ENCODE measurements around the gene SHISA9. TPM values are rescaled to one million over a fixed set of nuclear protein-coding genes. Genes with fewer than 3 reads are reported as not detected.

The SHISA9 gene
- polyA plus RNA-seq, 2 of the 4 experiments (the other 2 are of a cell fraction) = 0.16 TPM; not detected in 1

- CTCF ChIA-PET = no interaction called here
- POLR2A ChIA-PET = no interaction called here
- Histone ChIP-seq H3K4me1 (no peaks in the 10 kb centered on the region), H3K4me2 (no peak overlapping the region), H3K4me3 (no peak overlapping the region), H3K27ac (no peak overlapping the region), H3K9me3 (no peaks in the 10 kb centered on the region; the same call in 2 of the 3 replicates)
- TF ChIP-seq SREBF2 (IDR thresholded peaks at IDR 0.05) (no peak), NPAS2 (CRISPR knock-in tag; IDR thresholded peaks at IDR 0.05; ENCODE audit: borderline replicate concordance) (no peak), REST (IDR thresholded peaks at IDR 0.05) (no peak), FOXS1 (CRISPR knock-in tag; IDR thresholded peaks at IDR 0.05) (no peak), TP53 (CRISPR knock-in tag; IDR thresholded peaks at IDR 0.05) (no peak), EHMT2 (IDR thresholded peaks at IDR 0.05; ENCODE audit: low read depth) (no peak), POLR2A (IDR thresholded peaks at IDR 0.05; ENCODE audit: low read length) (no peak)
- TF ChIP-seq, protein P1, sequence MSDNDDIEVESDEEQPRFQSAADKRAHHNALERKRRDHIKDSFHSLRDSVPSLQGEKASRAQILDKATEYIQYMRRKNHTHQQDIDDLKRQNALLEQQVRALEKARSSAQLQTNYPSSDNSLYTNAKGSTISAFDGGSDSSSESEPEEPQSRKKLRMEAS (IDR thresholded peaks at IDR 0.05) = no peak
- TF ChIP-seq, protein P2, sequence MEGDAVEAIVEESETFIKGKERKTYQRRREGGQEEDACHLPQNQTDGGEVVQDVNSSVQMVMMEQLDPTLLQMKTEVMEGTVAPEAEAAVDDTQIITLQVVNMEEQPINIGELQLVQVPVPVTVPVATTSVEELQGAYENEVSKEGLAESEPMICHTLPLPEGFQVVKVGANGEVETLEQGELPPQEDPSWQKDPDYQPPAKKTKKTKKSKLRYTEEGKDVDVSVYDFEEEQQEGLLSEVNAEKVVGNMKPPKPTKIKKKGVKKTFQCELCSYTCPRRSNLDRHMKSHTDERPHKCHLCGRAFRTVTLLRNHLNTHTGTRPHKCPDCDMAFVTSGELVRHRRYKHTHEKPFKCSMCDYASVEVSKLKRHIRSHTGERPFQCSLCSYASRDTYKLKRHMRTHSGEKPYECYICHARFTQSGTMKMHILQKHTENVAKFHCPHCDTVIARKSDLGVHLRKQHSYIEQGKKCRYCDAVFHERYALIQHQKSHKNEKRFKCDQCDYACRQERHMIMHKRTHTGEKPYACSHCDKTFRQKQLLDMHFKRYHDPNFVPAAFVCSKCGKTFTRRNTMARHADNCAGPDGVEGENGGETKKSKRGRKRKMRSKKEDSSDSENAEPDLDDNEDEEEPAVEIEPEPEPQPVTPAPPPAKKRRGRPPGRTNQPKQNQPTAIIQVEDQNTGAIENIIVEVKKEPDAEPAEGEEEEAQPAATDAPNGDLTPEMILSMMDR (IDR thresholded peaks at IDR 0.05) = no peak
- no peak for ATAC-seq
- DNase-seq (ENCODE audit: low read depth in 1 of 2, low spot score in 1 of 2) = no peak
- WGBS (ENCODE audit: missing lambda C conversion rate) = 21% methylated on average over 5 of the region's 5 CpGs
- no peak for FAIRE-seq
Measured at GRCh38 chr16:13104772-13105171, 203.4 kb downstream of the SHISA9 start.

DNA sequence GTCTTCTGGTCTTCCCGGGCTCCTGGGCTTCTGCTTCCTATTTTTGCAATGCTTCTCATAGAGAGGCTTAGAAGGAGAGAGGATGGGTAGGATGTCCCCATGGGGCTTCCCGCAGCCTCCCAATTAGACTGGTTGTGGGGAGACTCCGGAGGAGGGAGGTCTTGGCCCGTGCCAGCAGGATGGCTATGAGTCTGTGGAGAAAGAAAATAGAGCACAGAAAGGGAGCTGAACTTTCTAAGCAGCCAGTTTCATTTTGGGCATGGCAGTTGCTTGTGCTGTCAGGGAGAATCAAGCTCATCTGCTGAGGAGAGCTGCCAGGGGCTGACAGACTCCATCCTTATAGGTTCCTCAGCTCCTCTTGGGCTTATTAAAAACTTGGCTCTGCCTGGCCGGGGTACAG, 204.0 kb downstream of the SHISA9 start:
- DNase-seq (ENCODE audit: low read depth in 1 of 2, low spot score in 1 of 2) (no peak), FAIRE-seq (no peak), ATAC-seq (no peak)
- H3K4me2 ChIP-seq = no peak overlapping the region
- H3K4me3 ChIP-seq = no peak overlapping the region
- H3K4me1 ChIP-seq = 0 out of 3 replicates have a peak, but pooled peaks cover 4% of the 10 kb centered on the region
- TF ChIP-seq BHLHE40 (IDR thresholded peaks at IDR 0.05; ENCODE audit: low read depth, low read length) = no peak
- no peak for TF ChIP-seq NR3C1 (IDR thresholded peaks at IDR 0.05)
- TF ChIP-seq, protein P3, sequence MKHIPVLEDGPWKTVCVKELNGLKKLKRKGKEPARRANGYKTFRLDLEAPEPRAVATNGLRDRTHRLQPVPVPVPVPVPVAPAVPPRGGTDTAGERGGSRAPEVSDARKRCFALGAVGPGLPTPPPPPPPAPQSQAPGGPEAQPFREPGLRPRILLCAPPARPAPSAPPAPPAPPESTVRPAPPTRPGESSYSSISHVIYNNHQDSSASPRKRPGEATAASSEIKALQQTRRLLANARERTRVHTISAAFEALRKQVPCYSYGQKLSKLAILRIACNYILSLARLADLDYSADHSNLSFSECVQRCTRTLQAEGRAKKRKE (CRISPR knock-in tag; IDR thresholded peaks at IDR 0.05; ENCODE audit: low read depth) = no peak
- TF ChIP-seq, protein P4, sequence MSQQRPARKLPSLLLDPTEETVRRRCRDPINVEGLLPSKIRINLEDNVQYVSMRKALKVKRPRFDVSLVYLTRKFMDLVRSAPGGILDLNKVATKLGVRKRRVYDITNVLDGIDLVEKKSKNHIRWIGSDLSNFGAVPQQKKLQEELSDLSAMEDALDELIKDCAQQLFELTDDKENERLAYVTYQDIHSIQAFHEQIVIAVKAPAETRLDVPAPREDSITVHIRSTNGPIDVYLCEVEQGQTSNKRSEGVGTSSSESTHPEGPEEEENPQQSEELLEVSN (IDR thresholded peaks at IDR 0.05; ENCODE audit: borderline replicate concordance, low read depth) = no peak
- TF ChIP-seq CBX2 (IDR thresholded peaks at IDR 0.05; ENCODE audit: borderline replicate concordance, low read depth) = no peak
- TF ChIP-seq NPAS2 (CRISPR knock-in tag; IDR thresholded peaks at IDR 0.05; ENCODE audit: borderline replicate concordance) = no peak
- TF ChIP-seq ZNF302 (CRISPR knock-in tag; IDR thresholded peaks at IDR 0.05) = no peak
- no peak for TF ChIP-seq SMC3 (IDR thresholded peaks at IDR 0.05)
- no peak for TF ChIP-seq EHF (CRISPR knock-in tag; IDR thresholded peaks at IDR 0.05)
- no peak for TF ChIP-seq JUN (IDR thresholded peaks at IDR 0.05)
- H3K9me3 ChIP-seq = no peaks in the 10 kb centered on the region; the same call in 2 of the 3 replicates
- ChIA-PET CTCF (interaction anchor here (0.5 kb wide), 1 partner anchor 335 kb away, joined by 3 read pairs; no protein-coding TSS in a partner anchor), POLR2A (no interaction called here)
- H3K27ac ChIP-seq = no peak overlapping the region
- 12% methylated on average over 5 of the region's 5 CpGs for WGBS (ENCODE audit: missing lambda C conversion rate)

All from A549 (cell line).